Panc1 (cell line): Measurements from ENCODE around the gene SLC5A11. TPM values are rescaled to one million over a fixed set of nuclear protein-coding genes. Genes with fewer than 3 reads are reported as not detected.

Experiments used
- ATAC-seq: fragments of 200-7000 bp; cut with Tn5 transposase; 2 replicates; pipeline ENCODE4 v1.9.1; 2020; ENCODE audit warnings: mild to moderate bottlenecking, moderate library complexity
- BruUV-seq: library from RNA; stranded (reverse); fragments of 400-500 nt; replicated peaks from 2 replicates; lab custom pipeline; 2021; lab: Mats Ljungman, UMichigan
- CTCF ChIA-PET: fragments of 300-600 bp; sonication (Branson Sonifier 250); formaldehyde crosslinking; loops from one replicate; lab custom pipeline; 2022; ENCODE audit warnings: antibody characterized with exemption; lab: Charles Lee
- POLR2A ChIA-PET: fragments of 300-600 bp; sonication (Branson Sonifier 250); formaldehyde crosslinking; loops from one replicate; lab custom pipeline; 2022; ENCODE audit warnings: antibody characterized with exemption; lab: Charles Lee
- DNase-seq: peaks from one replicate; pipeline ENCODE4 v3.0.0-alpha.2; 2010; ENCODE audit warnings: low read depth, low spot score
- H3K27ac ChIP-seq: 2 replicates; pipeline ENCODE4 v1.5.1; 2011; ENCODE audit warnings: mild to moderate bottlenecking, low read length, inconsistent platforms
- H3K27me3 ChIP-seq: fragments of 200-500 bp; sonication (Bioruptor generic); 2 replicates; pipeline ENCODE4 v1.6.0; 2014; ENCODE audit warnings: low read length, inconsistent platforms; ENCODE audit not compliant: control insufficient read depth, insufficient read depth
- H3K36me3 ChIP-seq: fragments of 200-500 bp; sonication (Bioruptor generic); 2 replicates; pipeline ENCODE4 v1.5.1; 2014; ENCODE audit warnings: inconsistent platforms, mild to moderate bottlenecking, low read length, moderate library complexity; ENCODE audit not compliant: control insufficient read depth, insufficient read depth
- H3K4me1 ChIP-seq: 2 replicates; pipeline ENCODE4 v1.5.1; 2011; ENCODE audit warnings: inconsistent platforms, mild to moderate bottlenecking, low read length, moderate library complexity; ENCODE audit not compliant: control insufficient read depth, insufficient read depth
- H3K4me3 ChIP-seq, 2 experiments: 2 replicates each; pipeline ENCODE4 v1.5.1; 2011 to 2012; ENCODE audit warnings: low read depth in 2 of 2, low read length in 2 of 2, mild to moderate bottlenecking in 2 of 2, inconsistent platforms in 1 of 2, moderate library complexity in 1 of 2
- H3K9me3 ChIP-seq: fragments of 200-500 bp; sonication (Bioruptor generic); 2 replicates; pipeline ENCODE4 v1.5.1; 2014; ENCODE audit warnings: low read depth, mild to moderate bottlenecking, inconsistent platforms, low read length, moderate library complexity; ENCODE audit not compliant: control insufficient read depth, insufficient read depth
- CTCF ChIP-seq: fragments of 450-650 bp; IDR thresholded peaks from 2 replicates; pipeline ENCODE4 v1.5.1; 2017; ENCODE audit warnings: mild to moderate bottlenecking
- POLR2AphosphoS5 ChIP-seq: IDR thresholded peaks from 2 replicates; pipeline ENCODE4 v1.6.1; 2012; ENCODE audit warnings: mild to moderate bottlenecking, low read depth, low read length, moderate library complexity
- REST ChIP-seq, 2 experiments: IDR thresholded peaks; 2 replicates each; pipeline ENCODE4 v1.6.1; 2011 to 2012; ENCODE audit warnings: low read depth in 2 of 2, control low read depth in 1 of 2, low read length in 1 of 2, mild to moderate bottlenecking in 1 of 2, moderate library complexity in 1 of 2; ENCODE audit not compliant: insufficient read depth in 1 of 2
- SIN3A ChIP-seq: IDR thresholded peaks from 2 replicates; pipeline ENCODE4 v1.6.1; 2012; ENCODE audit warnings: low read depth, mild to moderate bottlenecking, low read length, moderate library complexity, borderline replicate concordance; ENCODE audit not compliant: insufficient read depth
- TCF7L2 ChIP-seq: IDR thresholded peaks from 2 replicates; pipeline ENCODE4 v1.6.1; 2011; ENCODE audit warnings: mild to moderate bottlenecking, low read depth, low read length, inconsistent platforms
- in situ Hi-C: cut with HindIII; loops from 2 replicates; pipeline ENCODE4 v1.10.0; 2016; ENCODE audit warnings: low sequenced_read_pairs, low pct_unique_long_range_greater_than_20kb
- intact Hi-C: fragments of 100-400 bp; cut with micrococcal nuclease; formaldehyde crosslinking; loops from one replicate; pipeline ENCODE4 v1.10.0; 2022; ENCODE audit not compliant: unreplicated experiment
- total RNA-seq: library from RNA; stranded (reverse); gene quantifications from one replicate; pipeline ENCODE4 v1.2.1, GENCODE V29; 2021; ENCODE audit not compliant: unreplicated experiment

Gene SLC5A11
- total RNA-seq, 1 experiment from 2014 or later = 0.13 TPM

GRCh38 chr16:24853169-24853824 is 7.5 kb downstream of the SLC5A11 start:
- intact Hi-C loops = no loop called here
- in situ Hi-C loops = no loop called here
- H3K4me1 ChIP-seq = peaks cover 32% of the 10 kb centered on the region
- H3K9me3 ChIP-seq = no peaks in the 10 kb centered on the region
- ChIA-PET CTCF (interaction anchor here (0.8 kb wide), 1 partner anchor 11 kb away, joined by 6 read pairs; no protein-coding TSS in a partner anchor), POLR2A (interaction anchor here (0.6 kb wide), 1 partner anchor 339 kb away, joined by 3 read pairs; no protein-coding TSS in a partner anchor)
- DNase-seq (no peak), ATAC-seq (peak; percentile 7)
- TF ChIP-seq SIN3A (no peak), CTCF (no peak), TCF7L2 (no peak), POLR2AphosphoS5 (no peak), REST (IDR thresholded peaks at IDR 0.05; ENCODE audit: insufficient read depth in 1 of 2, low read depth in 2 of 2, low read length in 1 of 2) (no peak)
- H3K36me3 ChIP-seq = no peaks in the 10 kb centered on the region
- H3K27ac ChIP-seq = peak overlapping the region; percentile 73
- BruUV-seq = no TSS peak
- H3K4me3 ChIP-seq = peak overlapping the region; percentile 14 to 48
- H3K27me3 ChIP-seq = no peaks in the 10 kb centered on the region

- CTCF ChIA-PET = interaction anchor here (0.8 kb wide), 1 partner anchor 10 kb away, joined by 6 read pairs; no protein-coding TSS in a partner anchor
Observed at GRCh38 chr16:24853830-24854229, 8.1 kb downstream of the SLC5A11 start.

More at GRCh38 chr16:24853830-24854229, 8.1 kb downstream of the SLC5A11 start:
- Histone ChIP-seq H3K36me3 (no peaks in the 10 kb centered on the region), H3K9me3 (no peaks in the 10 kb centered on the region), H3K4me1 (peaks cover 32% of the 10 kb centered on the region), H3K27ac (peak overlapping the region; percentile 73), H3K4me3 (peak overlapping the region; percentile 14 to 48), H3K27me3 (no peaks in the 10 kb centered on the region)
- intact Hi-C loops (no loop called here), in situ Hi-C loops (no loop called here)
- ATAC-seq (peak; percentile 74), DNase-seq (no peak)
- BruUV-seq = no TSS peak
- TF ChIP-seq TCF7L2 = no peak
- no peak for TF ChIP-seq SIN3A
- peak; percentile 60; the same call in 1 of the 2 replicates for TF ChIP-seq POLR2AphosphoS5
- POLR2A ChIA-PET = interaction anchor here (0.6 kb wide), 1 partner anchor 338 kb away, joined by 3 read pairs; no protein-coding TSS in a partner anchor
